Osteocyte (in vitro differentiated cells): ENCODE data around the gene ATP6V1E1. TPM values are rescaled to one million over a fixed set of nuclear protein-coding genes. Genes with fewer than 3 reads are reported as not detected.
"Not testable (repeated sequence)": the region's sequence is repeated elsewhere in the genome, so short reads cannot be mapped to it uniquely, and the experiment has no call there.

Experiments
- DNase-seq: peaks from one replicate; pipeline ENCODE4 v3.0.0; 2021; ENCODE audit warnings: mixed read lengths; ENCODE audit not compliant: unreplicated experiment; ENCODE audit errors: extremely low spot score
- H3K27ac Mint-ChIP-seq: one replicate; pipeline ENCODE4 v1.8.0; 2021; ENCODE audit warnings: mild to moderate bottlenecking, mixed read lengths; ENCODE audit not compliant: unreplicated experiment
- H3K27me3 Mint-ChIP-seq: one replicate; pipeline ENCODE4 v1.8.0; 2021; ENCODE audit warnings: mixed read lengths; ENCODE audit not compliant: unreplicated experiment
- H3K36me3 Mint-ChIP-seq: one replicate; pipeline ENCODE4 v1.8.0; 2021; ENCODE audit warnings: mixed read lengths; ENCODE audit not compliant: unreplicated experiment
- H3K4me1 Mint-ChIP-seq: one replicate; pipeline ENCODE4 v1.8.0; 2021; ENCODE audit warnings: mixed read lengths; ENCODE audit not compliant: unreplicated experiment
- H3K4me3 Mint-ChIP-seq: one replicate; pipeline ENCODE4 v1.8.0; 2021; ENCODE audit warnings: mild to moderate bottlenecking, moderate library complexity, mixed read lengths; ENCODE audit not compliant: unreplicated experiment
- H3K9me3 Mint-ChIP-seq: one replicate; pipeline ENCODE4 v1.8.0; 2021; ENCODE audit warnings: mixed read lengths; ENCODE audit not compliant: unreplicated experiment
- CTCF ChIP-seq: fragments of 200-600 bp; sonication (generic); IDR thresholded peaks from 2 replicates; pipeline ENCODE4 v1.5.0; 2021; ENCODE audit warnings: antibody characterized with exemption, mild to moderate bottlenecking, moderate library complexity
- total RNA-seq: library from RNA; stranded (reverse); gene quantifications from 2 replicates; pipeline ENCODE4 v1.2.1, GENCODE V29; 2021

Gene ATP6V1E1
- total RNA-seq, 1 donor from 2014 or later, result 119 TPM

- Mint-ChIP-seq H3K27me3 (no peaks in the 10 kb centered on the region), H3K36me3 (peaks cover 5% of the 10 kb centered on the region), H3K9me3 (no peaks in the 10 kb centered on the region), H3K4me3 (peak within 1 kb of the TSS; percentile 87), H3K27ac (peak within 1 kb of the TSS; percentile 97), H3K4me1 (peaks cover 22% of the 10 kb centered on the region)
- DNase-seq, result peak; percentile 95
- TF ChIP-seq CTCF, result no peak
These were observed 10.1 kb upstream of the ATP6V1E1 start, which contains the start of gene BCL2L13 for GRCh38 chr22:17638432-17639246. BCL2L13 (plus strand) TSS chr22:17638757; CDS start chr22:17655712, 16,955 bp downstream.

- no peak for DNase-seq
- peaks cover 22% of the 10 kb centered on the region for H3K4me1 Mint-ChIP-seq
- TF ChIP-seq CTCF, result peak; percentile 8
- peaks cover 5% of the 10 kb centered on the region for H3K36me3 Mint-ChIP-seq
- H3K27ac Mint-ChIP-seq, result peak overlapping the region; percentile 97
- peak overlapping the region; percentile 87 for H3K4me3 Mint-ChIP-seq
- no peaks in the 10 kb centered on the region for H3K9me3 Mint-ChIP-seq
- H3K27me3 Mint-ChIP-seq, result no peaks in the 10 kb centered on the region
These were observed 9.6 kb upstream of the ATP6V1E1 start for GRCh38 chr22:17638182-17638431.

GRCh38 chr22:17637490-17638181 lies 9.1 kb upstream of the ATP6V1E1 start:
- peaks cover 20% of the 10 kb centered on the region for H3K4me1 Mint-ChIP-seq
- H3K9me3 Mint-ChIP-seq, result no peaks in the 10 kb centered on the region
- DNase-seq, result no peak
- TF ChIP-seq CTCF, result no peak
- H3K27me3 Mint-ChIP-seq, result no peaks in the 10 kb centered on the region
- peak overlapping the region; percentile 87 for H3K4me3 Mint-ChIP-seq
- peaks cover 5% of the 10 kb centered on the region for H3K36me3 Mint-ChIP-seq
- peak overlapping the region; percentile 97 for H3K27ac Mint-ChIP-seq

- H3K9me3 Mint-ChIP-seq, H3K27ac Mint-ChIP-seq, DNase-seq, H3K36me3 Mint-ChIP-seq, H3K27me3 Mint-ChIP-seq, H3K4me3 Mint-ChIP-seq: not testable (repeated sequence)
- H3K4me1 Mint-ChIP-seq, result peaks cover 20% of the 10 kb centered on the region
These were observed 8.3 kb upstream of the ATP6V1E1 start for GRCh38 chr22:17636850-17637249.

GRCh38 chr22:17634696-17635095 lies 6.1 kb upstream of the ATP6V1E1 start:
- Mint-ChIP-seq H3K27me3 (no peaks in the 10 kb centered on the region), H3K4me3 (no peak overlapping the region), H3K4me1 (peaks cover 13% of the 10 kb centered on the region), H3K9me3 (no peaks in the 10 kb centered on the region), H3K27ac (no peak overlapping the region), H3K36me3 (no peaks in the 10 kb centered on the region)
- no peak for DNase-seq
- no peak for TF ChIP-seq CTCF
